Peyer's patch (tissue), 4 donors: ENCODE results near the gene PWP1. TPM values are rescaled to one million over a fixed set of nuclear protein-coding genes. Genes with fewer than 3 reads are reported as not detected.

Experiments
- DNase-seq, 3 donors: peaks; one replicate each; pipeline ENCODE4 v3.0.0-alpha.2; 2017 to 2019
- H3K27ac ChIP-seq, 4 donors: fragments of 200-600 bp; sonication (generic); one replicate each; pipeline ENCODE4 v1.5.1; 2016 to 2019
- H3K27me3 ChIP-seq, 2 donors: fragments of 200-600 bp; sonication (generic); one replicate each; pipeline ENCODE4 v1.5.1; 2019
- H3K36me3 ChIP-seq, 3 donors: fragments of 200-600 bp; sonication (generic); one replicate each; pipeline ENCODE4 v1.5.1; 2016 to 2019
- H3K4me1 ChIP-seq, 4 donors: fragments of 200-600 bp; sonication (generic); one replicate each; pipeline ENCODE4 v1.5.1; 2016 to 2019
- H3K4me3 ChIP-seq, 4 donors: fragments of 200-600 bp; sonication (generic); 1 replicate in 3 of 4; 2 replicates in 1 of 4; pipeline ENCODE4 v1.5.1; 2016 to 2019; ENCODE audit warnings: mild to moderate bottlenecking in 1 of 4
- H3K9me3 ChIP-seq, 4 donors: fragments of 200-600 bp; sonication (generic); one replicate each; pipeline ENCODE4 v1.5.1; 2016 to 2019; ENCODE audit warnings: mild to moderate bottlenecking in 1 of 4
- POLR2A ChIP-seq, 2 donors: fragments of 450-650 bp; IDR thresholded peaks; one replicate each; pipeline ENCODE4 v1.5.1; 2017; ENCODE audit warnings: antibody characterized with exemption in 2 of 2, mild to moderate bottlenecking in 2 of 2, moderate library complexity in 2 of 2
- total RNA-seq, 4 donors: library from RNA; depleted of rRNA; stranded (reverse); fragments of >200 nt; gene quantifications; one replicate each; pipeline ENCODE4 v1.1.0, GENCODE V29; 2016
- TF ChIP-seq, protein P1 (sequence below), 6 experiments: fragments of 450-650 bp in 4 of 6; fragments of 200-600 bp in 2 of 6; sonication (generic) in 1 of 6; IDR thresholded peaks; one replicate each; pipeline ENCODE4 v1.5.1; 2017 to 2019; ENCODE audit warnings: antibody characterized with exemption in 6 of 6, mild to moderate bottlenecking in 3 of 6, moderate library complexity in 1 of 6

The PWP1 gene
- total RNA-seq, 4 donors from 2014 or later = 21.7 to 178 (median 31.8) TPM

DNA sequence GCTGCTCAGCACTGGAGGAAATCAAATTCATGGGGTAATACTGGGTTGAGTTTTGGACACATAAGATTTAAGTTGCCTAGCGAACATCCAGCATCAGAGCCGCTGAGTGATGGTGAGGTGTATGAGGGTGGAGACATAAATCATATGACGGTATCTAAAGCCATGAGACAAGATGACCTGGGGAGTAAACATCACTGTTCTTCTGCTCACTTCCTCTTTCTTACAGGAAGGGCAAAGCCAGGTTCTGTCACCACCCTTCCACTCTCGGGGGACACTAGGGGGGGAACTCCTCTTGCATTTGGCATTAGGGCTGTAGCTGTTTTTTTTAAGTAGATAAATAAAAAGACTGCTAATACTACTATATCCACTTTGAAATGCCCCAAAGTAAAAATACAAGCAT, 51.3 kb downstream of the PWP1 start:
- Histone ChIP-seq H3K4me3 (no peak overlapping the region), H3K27me3 (no peaks in the 10 kb centered on the region), H3K36me3 (peaks cover 0 to 94% (median 0%) of the 10 kb centered on the region in 3 donors), H3K9me3 (no peaks in the 10 kb centered on the region), H3K27ac (peak overlapping the region in 2 of 4 donors; percentile 77 to 78), H3K4me1 (peaks cover 0 to 6% (median 0%) of the 10 kb centered on the region in 4 donors)
- DNase-seq = peak in 2 of 3 donors; percentile 82 to 84
- TF ChIP-seq POLR2A (IDR thresholded peaks at IDR 0.05) = no peak
- TF ChIP-seq, protein P1, sequence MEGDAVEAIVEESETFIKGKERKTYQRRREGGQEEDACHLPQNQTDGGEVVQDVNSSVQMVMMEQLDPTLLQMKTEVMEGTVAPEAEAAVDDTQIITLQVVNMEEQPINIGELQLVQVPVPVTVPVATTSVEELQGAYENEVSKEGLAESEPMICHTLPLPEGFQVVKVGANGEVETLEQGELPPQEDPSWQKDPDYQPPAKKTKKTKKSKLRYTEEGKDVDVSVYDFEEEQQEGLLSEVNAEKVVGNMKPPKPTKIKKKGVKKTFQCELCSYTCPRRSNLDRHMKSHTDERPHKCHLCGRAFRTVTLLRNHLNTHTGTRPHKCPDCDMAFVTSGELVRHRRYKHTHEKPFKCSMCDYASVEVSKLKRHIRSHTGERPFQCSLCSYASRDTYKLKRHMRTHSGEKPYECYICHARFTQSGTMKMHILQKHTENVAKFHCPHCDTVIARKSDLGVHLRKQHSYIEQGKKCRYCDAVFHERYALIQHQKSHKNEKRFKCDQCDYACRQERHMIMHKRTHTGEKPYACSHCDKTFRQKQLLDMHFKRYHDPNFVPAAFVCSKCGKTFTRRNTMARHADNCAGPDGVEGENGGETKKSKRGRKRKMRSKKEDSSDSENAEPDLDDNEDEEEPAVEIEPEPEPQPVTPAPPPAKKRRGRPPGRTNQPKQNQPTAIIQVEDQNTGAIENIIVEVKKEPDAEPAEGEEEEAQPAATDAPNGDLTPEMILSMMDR (IDR thresholded peaks at IDR 0.05) = peak in 1 of 6 experiments; percentile 32

- TF ChIP-seq, protein P1 (IDR thresholded peaks at IDR 0.05) = no peak
- no peak for TF ChIP-seq POLR2A (IDR thresholded peaks at IDR 0.05)
- Histone ChIP-seq H3K27me3 (no peaks in the 10 kb centered on the region), H3K27ac (no peak overlapping the region), H3K4me3 (no peak overlapping the region), H3K36me3 (peaks cover 0 to 90% (median 4%) of the 10 kb centered on the region in 3 donors), H3K9me3 (no peaks in the 10 kb centered on the region), H3K4me1 (no peaks in the 10 kb centered on the region)
- no peak for DNase-seq
Measured at GRCh38 chr12:107748472-107748871, 62.9 kb downstream of the PWP1 start.

DNA sequence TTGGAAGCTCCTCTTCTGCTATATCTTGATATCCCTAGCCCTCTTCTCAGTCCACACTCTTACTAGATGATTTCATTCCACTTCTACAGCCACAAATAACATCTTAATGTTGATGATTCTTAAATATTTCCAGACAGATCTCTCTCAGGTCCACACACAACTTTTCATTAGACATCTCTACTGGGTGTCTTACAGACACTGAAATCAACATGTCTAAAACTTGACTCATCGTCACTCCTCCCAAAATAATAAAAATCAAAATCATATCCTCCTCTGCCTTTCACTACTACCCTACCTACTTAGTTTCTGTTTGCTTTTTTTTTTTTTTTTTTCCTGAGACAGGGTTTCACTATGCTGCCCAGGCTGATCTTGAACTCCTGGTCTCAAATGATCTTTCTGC, 63.5 kb downstream of the PWP1 start:
- no peaks in the 10 kb centered on the region for H3K4me1 ChIP-seq
- no peak for DNase-seq
- H3K27ac ChIP-seq = no peak overlapping the region
- no peaks in the 10 kb centered on the region for H3K27me3 ChIP-seq
- no peaks in the 10 kb centered on the region for H3K9me3 ChIP-seq
- H3K4me3 ChIP-seq = no peak overlapping the region
- TF ChIP-seq, protein P1 (IDR thresholded peaks at IDR 0.05) = no peak
- no peak for TF ChIP-seq POLR2A (IDR thresholded peaks at IDR 0.05)
- peaks cover 0 to 90% (median 4%) of the 10 kb centered on the region in 3 donors for H3K36me3 ChIP-seq

- H3K4me3 ChIP-seq = peak overlapping the region in 3 of 4 donors; percentile 89 to 93 (median 91)
- H3K4me1 ChIP-seq = peaks cover 0 to 35% (median 10%) of the 10 kb centered on the region in 4 donors
- H3K27ac ChIP-seq = peak overlapping the region; percentile 84 to 91 (median 87)
Measured at GRCh38 chr12:107759410-107759809, 73.8 kb downstream of the PWP1 start.

GRCh38 chr12:107760207-107760808, 74.7 kb downstream of the PWP1 start:
- peak in 2 of 3 donors; percentile 50 to 56 for DNase-seq
- Histone ChIP-seq H3K27me3 (no peaks in the 10 kb centered on the region), H3K27ac (peak overlapping the region; percentile 84 to 91 (median 87)), H3K9me3 (no peaks in the 10 kb centered on the region), H3K36me3 (peaks cover 0 to 26% (median 0%) of the 10 kb centered on the region in 3 donors), H3K4me3 (peak overlapping the region; percentile 81 to 93 (median 90)), H3K4me1 (peaks cover 0 to 35% (median 10%) of the 10 kb centered on the region in 4 donors)
- no peak for TF ChIP-seq POLR2A (IDR thresholded peaks at IDR 0.05)
- TF ChIP-seq, protein P1 (IDR thresholded peaks at IDR 0.05) = no peak

More at GRCh38 chr12:107759410-107759809, 73.8 kb downstream of the PWP1 start:
- H3K9me3 ChIP-seq = no peaks in the 10 kb centered on the region
- no peaks in the 10 kb centered on the region for H3K27me3 ChIP-seq
- peak in 1 of 3 donors; percentile 78 for DNase-seq
- H3K36me3 ChIP-seq = peaks cover 0 to 35% (median 0%) of the 10 kb centered on the region in 3 donors
- TF ChIP-seq POLR2A (IDR thresholded peaks at IDR 0.05) = no peak
- TF ChIP-seq, protein P1 (IDR thresholded peaks at IDR 0.05) = no peak
